ENCODE measurements around the gene ASIC4. TPM values are rescaled to one million over a fixed set of nuclear protein-coding genes. Genes with fewer than 3 reads are reported as not detected.

ASIC4 gene
- total and polyA plus RNA-seq, 2 of the 13 experiments (the other 11 are each of a cell fraction or from before 2014, with no cell fraction given), result 0.03 TPM; not detected in 1

- TF ChIP-seq ATF7-NPFF (CRISPR knock-in tag; IDR thresholded peaks at IDR 0.05; ENCODE audit: low read depth) (peak; percentile 90), HNRNPK (IDR thresholded peaks at IDR 0.05; ENCODE audit: low read depth, low read length, poor library complexity, severe bottlenecking) (no peak), PHB2 (IDR thresholded peaks at IDR 0.05; ENCODE audit: partially characterized antibody) (no peak), ZNF18 (CRISPR knock-in tag; IDR thresholded peaks at IDR 0.05; ENCODE audit: insufficient replicate concordance) (peak; percentile 96), ISL2 (CRISPR knock-in tag; IDR thresholded peaks at IDR 0.05) (peak; percentile 91), GATA4 (IDR thresholded peaks at IDR 0.05; ENCODE audit: borderline replicate concordance, low read depth) (peak; percentile 74; the same call in 1 of the 2 replicates), ZNF280D (CRISPR knock-in tag; IDR thresholded peaks at IDR 0.05) (peak; percentile 96; the same call in 1 of the 2 replicates), ZSCAN31 (CRISPR knock-in tag; IDR thresholded peaks at IDR 0.05; ENCODE audit: low read depth) (no peak; the same call in none of the 2 replicates), MIXL1 (CRISPR knock-in tag; IDR thresholded peaks at IDR 0.05) (peak; percentile 84; the same call in 1 of the 2 replicates), ZFAT (CRISPR knock-in tag; conservative IDR thresholded peaks at IDR 0.05) (no peak), KMT2A (CRISPR knock-in tag; IDR thresholded peaks at IDR 0.05) (peak; percentile 83; the same call in 1 of the 2 replicates), ZXDC (CRISPR knock-in tag; IDR thresholded peaks at IDR 0.05) (no peak), ZNF678 (CRISPR knock-in tag; IDR thresholded peaks at IDR 0.05) (0 out of 2 replicates have a peak, but pooled peaks have one; percentile 67), KDM3A (CRISPR knock-in tag; IDR thresholded peaks at IDR 0.05; ENCODE audit: low read depth) (peak; percentile 97), EP300 (IDR thresholded peaks at IDR 0.05; ENCODE audit: low read depth in 2 of 2, low read length in 2 of 2) (peak; percentile 61 to 96; a peak in 3 of 4 replicates), EP300 (CRISPR knock-in tag; IDR thresholded peaks at IDR 0.05; ENCODE audit: borderline replicate concordance) (peak; percentile 91), ZNF275 (CRISPR knock-in tag; IDR thresholded peaks at IDR 0.05; ENCODE audit: borderline replicate concordance) (peak; percentile 94; the same call in 1 of the 2 replicates), ZNF549 (CRISPR knock-in tag; IDR thresholded peaks at IDR 0.05) (no peak), MED1 (CRISPR knock-in tag; IDR thresholded peaks at IDR 0.05) (peak; percentile 99)
Observed at GRCh38 chr2:219576505-219577388, 62.5 kb downstream of the ASIC4 start (continued).

All from HepG2 (cell line).